Sigmoid colon (tissue), 7 donors: ENCODE results near the gene BEND6. TPM values are rescaled to one million over a fixed set of nuclear protein-coding genes. Genes with fewer than 3 reads are reported as not detected.
"Not testable (repeated sequence)": the region's sequence is repeated elsewhere in the genome, so short reads cannot be mapped to it uniquely, and the experiment has no call there.

Source experiments
- DNase-seq: peaks from one replicate; pipeline ENCODE4 v3.0.0-alpha.2; 2019
- H3K27ac ChIP-seq, 4 donors: fragments of 200-600 bp; sonication (generic); one replicate each; pipeline ENCODE4 v1.5.1; 2016 to 2019; ENCODE audit warnings: mild to moderate bottlenecking in 1 of 4
- H3K27me3 ChIP-seq, 3 donors: fragments of 200-600 bp; sonication (generic); one replicate each; pipeline ENCODE4 v1.5.1; 2019; ENCODE audit warnings: mild to moderate bottlenecking in 1 of 3
- H3K36me3 ChIP-seq, 4 donors: fragments of 200-600 bp; sonication (generic); one replicate each; pipeline ENCODE4 v1.5.1; 2016 to 2019
- H3K4me1 ChIP-seq, 4 donors: fragments of 200-600 bp; sonication (generic); one replicate each; pipeline ENCODE4 v1.5.1; 2017 to 2019
- H3K4me3 ChIP-seq, 4 donors: fragments of 200-600 bp; sonication (generic); one replicate each; pipeline ENCODE4 v1.5.1; 2017 to 2019; ENCODE audit warnings: mild to moderate bottlenecking in 2 of 4, moderate library complexity in 1 of 4
- H3K9me3 ChIP-seq, 4 donors: fragments of 200-600 bp in 3 of 4; sonication (generic) in 3 of 4; one replicate each; pipeline versions ENCODE4 v1.5.1 to v1.6.1; 2013 to 2019
- CTCF ChIP-seq, 4 experiments: fragments of 450-650 bp in 3 of 4; fragments of 200-600 bp in 1 of 4; IDR thresholded peaks; one replicate each; pipeline ENCODE4 v1.5.1; 2016 to 2019; ENCODE audit warnings: antibody characterized with exemption in 4 of 4, mild to moderate bottlenecking in 3 of 4, moderate library complexity in 2 of 4
- EP300 ChIP-seq, 4 donors: sonication (generic); formaldehyde crosslinking; IDR thresholded peaks; one replicate each; pipeline ENCODE4 v1.6.1; 2017; ENCODE audit warnings: antibody characterized with exemption in 4 of 4
- POLR2A ChIP-seq, 2 donors: fragments of 450-650 bp; IDR thresholded peaks; one replicate each; pipeline ENCODE4 v1.6.1; 2016; ENCODE audit warnings: antibody characterized with exemption in 2 of 2, mild to moderate bottlenecking in 2 of 2, moderate library complexity in 2 of 2
- POLR2AphosphoS5 ChIP-seq, 4 donors: sonication (generic); formaldehyde crosslinking; IDR thresholded peaks; one replicate each; pipeline ENCODE4 v1.6.1; 2017; ENCODE audit warnings: antibody characterized with exemption in 4 of 4
- WGBS, 2 donors: extraction: QIAGEN DNeasy Blood & Tissue Kit; methylation state at CpG; one replicate each; pipeline ENCODE4 v1.1.7; 2013; 5-methylcytosine and 5-hydroxymethylcytosine counted together
- intact Hi-C: fragments of 100-400 bp; cut with DNase I; formaldehyde crosslinking; loops from one replicate; pipeline ENCODE4 v1.15.1; 2023
- polyA plus RNA-seq, 3 donors: library from polyadenylated mRNA; stranded (reverse); fragments of 200-250 nt; gene quantifications; one replicate each; pipeline ENCODE4 v1.2.3, GENCODE V29; 2013
- total RNA-seq, 4 donors: library from RNA; depleted of rRNA; stranded (reverse); fragments of >200 nt; gene quantifications; one replicate each; pipeline ENCODE4 v1.1.0, GENCODE V29; 2016
- donor health status: healthy with polysubstance abuse.
- donor health status: Bipolar disorder and iron deficiency.
- donor health status: healthy.

BEND6 gene
- total and polyA plus RNA-seq, 7 donors: under 0.01 to 3.0 (median 1.1) TPM

- no peak overlapping the region for H3K27ac ChIP-seq
- intact Hi-C loops: no loop called here
- no peaks in the 10 kb centered on the region for H3K27me3 ChIP-seq
- H3K9me3 ChIP-seq: peaks cover 0 to 3% (median 0%) of the 10 kb centered on the region in 4 donors
- H3K4me3 ChIP-seq: no peak overlapping the region
- H3K36me3 ChIP-seq: no peaks in the 10 kb centered on the region
- no peak for DNase-seq
- TF ChIP-seq POLR2A (IDR thresholded peaks at IDR 0.05) (no peak), CTCF (IDR thresholded peaks at IDR 0.05) (no peak), EP300 (IDR thresholded peaks at IDR 0.05) (no peak), POLR2AphosphoS5 (IDR thresholded peaks at IDR 0.05) (no peak)
- H3K4me1 ChIP-seq: no peaks in the 10 kb centered on the region
Measured at GRCh38 chr6:56999049-56999448, 44.1 kb downstream of the BEND6 start.

- 92 to 94% methylated on average over 18 of the region's 18 CpGs for WGBS, 2 donors
- H3K4me1 ChIP-seq, H3K4me3 ChIP-seq, DNase-seq, H3K27ac ChIP-seq, H3K27me3 ChIP-seq, H3K36me3 ChIP-seq, H3K9me3 ChIP-seq: not testable (repeated sequence)
- intact Hi-C loops: loop anchor here (10.0 kb wide), 1 partner anchor 695 kb away; no protein-coding TSS in a partner anchor
Measured at GRCh38 chr6:56999748-57000147, 44.8 kb downstream of the BEND6 start.

- Histone ChIP-seq H3K36me3 (no peaks in the 10 kb centered on the region), H3K27me3 (no peaks in the 10 kb centered on the region), H3K4me1 (no peaks in the 10 kb centered on the region), H3K9me3 (peaks cover 0 to 3% (median 0%) of the 10 kb centered on the region in 4 donors), H3K4me3 (no peak overlapping the region), H3K27ac (no peak overlapping the region)
- intact Hi-C loops: loop anchor here (10.0 kb wide), 1 partner anchor 693 kb away; no protein-coding TSS in a partner anchor
- no peak for TF ChIP-seq POLR2AphosphoS5 (IDR thresholded peaks at IDR 0.05)
- TF ChIP-seq EP300 (IDR thresholded peaks at IDR 0.05): no peak
- TF ChIP-seq CTCF (IDR thresholded peaks at IDR 0.05): no peak
- TF ChIP-seq POLR2A (IDR thresholded peaks at IDR 0.05): no peak
- no peak for DNase-seq
Measured at GRCh38 chr6:57002197-57002596, 47.3 kb downstream of the BEND6 start.

- H3K4me3 ChIP-seq: no peak overlapping the region
- no peak overlapping the region for H3K27ac ChIP-seq
- intact Hi-C loops: loop anchor here (10.0 kb wide), 1 partner anchor 691 kb away; no protein-coding TSS in a partner anchor
- WGBS, 2 donors: 92 to 96% methylated on average over 14 of the region's 14 CpGs
- no peaks in the 10 kb centered on the region for H3K36me3 ChIP-seq
- TF ChIP-seq POLR2AphosphoS5 (IDR thresholded peaks at IDR 0.05): no peak
- TF ChIP-seq POLR2A (IDR thresholded peaks at IDR 0.05): no peak
- no peak for TF ChIP-seq CTCF (IDR thresholded peaks at IDR 0.05)
- TF ChIP-seq EP300 (IDR thresholded peaks at IDR 0.05): no peak
- no peaks in the 10 kb centered on the region for H3K4me1 ChIP-seq
- no peaks in the 10 kb centered on the region for H3K27me3 ChIP-seq
- DNase-seq: no peak
- H3K9me3 ChIP-seq: no peaks in the 10 kb centered on the region
Measured at GRCh38 chr6:57004292-57004691, 49.4 kb downstream of the BEND6 start.

GRCh38 chr6:57006101-57006500 is 51.2 kb downstream of the BEND6 start:
- TF ChIP-seq POLR2AphosphoS5 (IDR thresholded peaks at IDR 0.05) (no peak), EP300 (IDR thresholded peaks at IDR 0.05) (no peak), CTCF (IDR thresholded peaks at IDR 0.05) (no peak)
- Histone ChIP-seq H3K27ac (no peak overlapping the region), H3K27me3 (no peaks in the 10 kb centered on the region), H3K9me3 (no peaks in the 10 kb centered on the region), H3K36me3 (no peaks in the 10 kb centered on the region), H3K4me3 (no peak overlapping the region), H3K4me1 (no peaks in the 10 kb centered on the region)
- intact Hi-C loops: loop anchor here (10.0 kb wide), 1 partner anchor 689 kb away; no protein-coding TSS in a partner anchor
- DNase-seq: no peak
- WGBS, 2 donors: 64 to 78% methylated on average over 3 of the region's 3 CpGs

- not testable (repeated sequence) for H3K36me3 ChIP-seq, H3K27me3 ChIP-seq, H3K4me1 ChIP-seq, H3K4me3 ChIP-seq, H3K27ac ChIP-seq, H3K9me3 ChIP-seq, DNase-seq
- 92 to 93% methylated on average over 2 of the region's 2 CpGs for WGBS, 2 donors
- intact Hi-C loops: loop anchor here (10.0 kb wide), 1 partner anchor 687 kb away; no protein-coding TSS in a partner anchor
Measured at GRCh38 chr6:57008069-57008468, 53.2 kb downstream of the BEND6 start.
